Brain microvascular endothelial cell (primary cell): Measurements from ENCODE around the gene HP1BP3.

Source experiments
- DNase-seq: peaks from one replicate; pipeline ENCODE4 v3.0.0-alpha.2; 2020
- H3K27ac ChIP-seq: fragments of 250-450 bp; sonication (Bioruptor Pico); 2 replicates; pipeline ENCODE4 v1.5.1; 2020; ENCODE audit warnings: mild to moderate bottlenecking, moderate library complexity
- H3K27me3 ChIP-seq: fragments of 250-450 bp; sonication (Bioruptor Pico); replicated peaks from 2 replicates; pipeline ENCODE4 v1.5.1; 2020; ENCODE audit warnings: mild to moderate bottlenecking
- H3K36me3 ChIP-seq: fragments of 250-450 bp; sonication (Bioruptor Pico); replicated peaks from 2 replicates; pipeline ENCODE4 v1.5.1; 2020; ENCODE audit warnings: mild to moderate bottlenecking
- H3K4me3 ChIP-seq: 2 replicates; pipeline ENCODE4 v1.5.1; 2011; ENCODE audit warnings: low read depth, mild to moderate bottlenecking, control low read depth, low read length, moderate library complexity
- in situ Hi-C: cut with HindIII; loops from 2 replicates; pipeline ENCODE4 v1.10.0; 2017; ENCODE audit warnings: low sequenced_read_pairs, low pct_ligation_motif_present
- TF ChIP-seq, protein P1 (sequence below): IDR thresholded peaks from 2 replicates; pipeline ENCODE4 v1.5.1; 2011; ENCODE audit warnings: low read depth, mild to moderate bottlenecking, moderate library complexity, low read length, control low read depth, inconsistent platforms; ENCODE audit errors: missing control alignments

Gene HP1BP3

DNA sequence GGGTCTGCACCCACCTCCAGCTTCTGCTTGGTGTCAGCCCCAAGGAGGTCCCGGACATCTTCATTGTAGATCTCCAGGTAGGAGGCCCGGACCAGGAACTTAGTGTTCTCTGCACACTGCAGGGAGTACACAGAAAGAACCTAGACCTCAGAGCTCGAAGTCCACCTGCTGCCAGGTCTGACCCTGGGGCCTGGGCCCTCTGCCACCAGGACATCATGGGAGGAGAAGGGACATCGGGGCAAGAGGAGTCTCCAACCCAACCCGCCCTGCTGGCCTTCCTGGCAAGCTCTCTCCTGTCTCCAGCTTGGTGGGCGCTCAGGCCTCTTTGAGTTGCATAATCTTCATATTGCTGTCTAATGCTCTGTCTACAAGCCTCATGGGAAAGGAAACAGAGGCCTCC, 73.7 kb downstream of the HP1BP3 start:
- H3K27me3 ChIP-seq: no peaks in the 10 kb centered on the region
- TF ChIP-seq, protein P1, sequence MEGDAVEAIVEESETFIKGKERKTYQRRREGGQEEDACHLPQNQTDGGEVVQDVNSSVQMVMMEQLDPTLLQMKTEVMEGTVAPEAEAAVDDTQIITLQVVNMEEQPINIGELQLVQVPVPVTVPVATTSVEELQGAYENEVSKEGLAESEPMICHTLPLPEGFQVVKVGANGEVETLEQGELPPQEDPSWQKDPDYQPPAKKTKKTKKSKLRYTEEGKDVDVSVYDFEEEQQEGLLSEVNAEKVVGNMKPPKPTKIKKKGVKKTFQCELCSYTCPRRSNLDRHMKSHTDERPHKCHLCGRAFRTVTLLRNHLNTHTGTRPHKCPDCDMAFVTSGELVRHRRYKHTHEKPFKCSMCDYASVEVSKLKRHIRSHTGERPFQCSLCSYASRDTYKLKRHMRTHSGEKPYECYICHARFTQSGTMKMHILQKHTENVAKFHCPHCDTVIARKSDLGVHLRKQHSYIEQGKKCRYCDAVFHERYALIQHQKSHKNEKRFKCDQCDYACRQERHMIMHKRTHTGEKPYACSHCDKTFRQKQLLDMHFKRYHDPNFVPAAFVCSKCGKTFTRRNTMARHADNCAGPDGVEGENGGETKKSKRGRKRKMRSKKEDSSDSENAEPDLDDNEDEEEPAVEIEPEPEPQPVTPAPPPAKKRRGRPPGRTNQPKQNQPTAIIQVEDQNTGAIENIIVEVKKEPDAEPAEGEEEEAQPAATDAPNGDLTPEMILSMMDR: no peak
- no peak overlapping the region for H3K4me3 ChIP-seq
- in situ Hi-C loops: no loop called here
- H3K36me3 ChIP-seq: no peaks in the 10 kb centered on the region
- no peak for DNase-seq
- no peak overlapping the region for H3K27ac ChIP-seq

DNA sequence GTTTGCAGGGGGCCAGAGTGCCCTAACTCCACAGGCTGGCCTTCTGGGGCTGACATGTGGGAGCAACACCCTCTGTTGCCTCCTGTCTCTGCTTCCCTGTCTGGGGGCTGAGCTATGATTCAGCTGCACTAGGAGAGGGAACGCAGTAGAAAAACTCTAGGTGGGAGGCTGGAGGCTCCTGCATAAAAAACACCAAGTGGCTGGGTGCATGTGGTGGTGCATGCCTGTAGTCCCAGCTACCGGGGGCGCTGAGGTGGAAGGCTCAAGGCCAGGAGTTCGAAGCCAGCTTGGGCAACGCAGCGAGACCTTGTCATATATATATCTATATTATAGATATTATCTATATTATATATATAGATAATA, 74.9 kb downstream of the HP1BP3 start:
- no peak for DNase-seq
- Histone ChIP-seq H3K27ac (no peak overlapping the region), H3K36me3 (no peaks in the 10 kb centered on the region), H3K27me3 (no peaks in the 10 kb centered on the region), H3K4me3 (no peak overlapping the region)
- TF ChIP-seq, protein P1: no peak
- in situ Hi-C loops: no loop called here

DNA sequence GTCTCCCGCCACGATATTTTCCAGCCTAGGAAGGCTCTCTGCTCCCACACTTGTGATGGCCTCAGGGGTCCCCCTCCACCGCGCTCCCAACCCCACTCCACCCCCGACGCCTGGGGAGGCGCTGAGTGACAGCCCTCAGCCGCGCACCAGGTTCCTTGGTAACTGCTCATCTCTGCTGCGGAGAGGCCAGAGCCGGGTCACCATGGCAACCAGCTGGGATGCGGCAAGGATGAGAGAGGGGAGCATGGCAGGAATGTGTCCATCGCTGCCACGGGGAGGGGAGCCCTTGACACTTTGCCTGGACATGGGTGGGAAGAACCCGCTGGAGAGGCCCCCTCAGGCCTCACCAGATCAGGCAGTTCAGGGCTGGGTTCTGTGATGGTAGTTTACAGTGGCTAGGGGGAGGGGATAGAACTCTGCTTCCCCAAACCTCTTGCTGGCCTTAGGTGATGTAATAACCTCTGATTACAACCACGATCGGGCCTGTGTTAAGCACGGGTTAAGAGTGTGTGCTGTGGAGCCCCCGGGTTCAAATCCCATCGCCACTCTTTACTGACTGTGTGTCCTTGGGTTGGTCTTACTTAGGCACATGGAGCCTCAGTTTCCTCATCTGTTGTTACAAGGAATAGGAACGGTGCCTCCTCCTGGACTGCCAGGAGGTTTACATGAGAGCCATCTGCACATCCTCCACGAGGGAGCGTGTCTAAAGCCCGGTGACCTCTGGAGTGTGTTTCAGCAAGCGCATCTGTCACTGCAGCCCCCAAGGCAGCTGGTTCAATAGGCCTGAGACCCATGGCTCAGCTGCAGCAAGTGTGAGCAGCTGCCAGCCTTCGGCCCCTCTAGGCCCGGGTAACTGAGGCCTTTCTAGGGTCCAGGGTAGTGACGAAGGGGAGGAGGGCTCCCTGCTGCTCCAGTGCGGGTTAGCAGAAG, 75.6 kb downstream of the HP1BP3 start:
- H3K36me3 ChIP-seq: no peaks in the 10 kb centered on the region
- in situ Hi-C loops: no loop called here
- no peak overlapping the region for H3K27ac ChIP-seq
- TF ChIP-seq, protein P1: peak; percentile 26
- no peak overlapping the region for H3K4me3 ChIP-seq
- no peaks in the 10 kb centered on the region for H3K27me3 ChIP-seq
- no peak for DNase-seq

DNA sequence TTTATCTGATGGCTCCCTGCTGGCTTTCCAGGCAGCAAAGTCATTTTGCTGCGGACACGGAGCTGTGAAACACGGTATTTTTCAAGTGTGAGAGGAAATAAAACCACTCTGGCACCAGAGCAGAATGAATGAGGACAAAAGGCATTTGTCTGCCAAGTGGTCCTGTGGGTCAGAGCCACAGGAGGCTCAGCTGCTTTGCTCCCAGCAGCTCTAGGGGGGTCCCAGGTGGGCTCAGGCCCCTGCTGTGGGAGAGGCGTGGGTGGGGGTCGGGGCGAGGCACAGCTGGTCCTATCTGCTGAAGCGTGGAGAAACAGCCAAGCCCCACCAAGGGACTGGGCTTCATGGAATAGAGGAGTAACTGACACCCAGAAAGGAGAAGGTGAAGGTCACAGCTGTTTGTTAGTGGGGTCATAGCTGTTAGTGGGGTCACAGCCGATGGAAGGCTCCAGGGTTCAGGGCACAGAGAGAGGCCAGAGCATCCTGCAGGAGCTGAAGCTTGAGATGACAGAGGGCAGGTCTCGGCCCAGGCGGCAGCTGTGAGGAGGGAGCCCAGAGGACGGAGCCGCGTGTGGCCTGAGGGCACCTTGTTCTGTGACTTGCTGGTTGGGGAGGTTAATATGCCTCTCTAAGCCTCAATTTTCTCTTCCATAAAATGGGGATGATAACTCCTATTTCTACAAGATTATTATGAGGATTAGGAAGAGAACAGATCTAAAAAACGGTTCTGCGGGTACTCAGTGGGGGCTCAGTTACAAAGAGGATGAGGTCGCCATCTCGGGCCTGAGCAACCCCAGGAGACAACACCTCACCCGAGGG, 76.4 kb downstream of the HP1BP3 start:
- Histone ChIP-seq H3K4me3 (no peak overlapping the region), H3K27me3 (no peaks in the 10 kb centered on the region), H3K36me3 (no peaks in the 10 kb centered on the region), H3K27ac (no peak overlapping the region)
- in situ Hi-C loops: no loop called here
- DNase-seq: no peak
- TF ChIP-seq, protein P1: no peak

DNA sequence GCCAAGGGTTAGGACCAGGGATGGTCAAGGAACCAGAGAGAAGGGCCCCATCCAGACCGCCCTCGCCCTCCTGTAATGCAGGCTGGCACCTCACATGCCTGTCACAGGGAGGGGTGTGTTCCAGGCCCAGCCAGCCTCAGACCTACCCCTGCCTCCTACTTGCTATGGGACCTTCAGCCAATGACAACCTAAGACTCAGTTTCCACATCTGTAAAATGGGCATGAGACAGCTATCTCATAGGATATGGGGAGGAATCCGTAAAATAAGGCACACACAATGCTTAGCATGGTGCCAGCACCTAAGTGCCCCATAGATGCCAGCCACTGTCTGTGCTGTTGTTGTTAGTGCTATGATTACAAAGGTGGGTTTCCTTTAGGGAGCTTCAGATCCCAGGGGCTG, 77.2 kb downstream of the HP1BP3 start:
- TF ChIP-seq, protein P1: no peak
- no peak overlapping the region for H3K27ac ChIP-seq
- no peaks in the 10 kb centered on the region for H3K36me3 ChIP-seq
- no peak overlapping the region for H3K4me3 ChIP-seq
- in situ Hi-C loops: no loop called here
- no peak for DNase-seq
- no peaks in the 10 kb centered on the region for H3K27me3 ChIP-seq
